Measurements from ENCODE around the gene NNT. TPM values are rescaled to one million over a fixed set of nuclear protein-coding genes. Genes with fewer than 3 reads are reported as not detected.

NNT gene
- total and polyA plus RNA-seq, 9 of the 15 experiments (the other 6 are each of a cell fraction or from before 2014, with no cell fraction given), result 21.9 to 68.6 (median 42.2) TPM

DNA sequence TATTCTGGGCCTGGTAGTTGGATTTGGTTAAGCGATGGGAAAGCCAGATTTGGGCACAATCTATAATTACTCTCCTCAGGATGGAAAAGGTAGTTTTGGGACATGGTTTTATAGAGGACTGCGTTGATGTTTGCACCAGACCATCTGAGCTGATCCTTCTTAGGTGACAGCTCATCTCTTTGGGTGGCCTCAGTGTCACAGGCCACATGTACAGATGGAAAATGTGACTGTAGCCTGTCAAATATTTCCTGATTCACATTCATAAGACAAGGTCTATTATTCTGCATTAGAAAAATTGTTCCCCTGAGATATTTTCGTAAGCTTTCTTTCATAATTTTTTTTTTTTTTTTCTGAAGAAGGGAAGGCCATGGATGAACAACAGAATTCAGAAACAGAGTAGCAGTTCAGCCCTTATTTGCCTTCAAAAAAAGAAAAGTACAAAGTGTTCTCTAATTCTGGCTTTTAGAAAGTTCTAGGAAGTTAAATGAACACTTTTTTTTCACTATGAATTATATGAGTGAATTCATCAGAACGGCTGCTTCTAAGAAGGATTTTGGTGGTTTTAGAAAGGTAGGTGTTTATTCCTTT, 81.0 kb downstream of the NNT start:
- CTCF ChIA-PET (ENCODE audit: low intra/inter-chr PET ratio), result no interaction called here
- Histone ChIP-seq H3K4me2 (ENCODE audit: insufficient read depth, low read length) (no peak overlapping the region), H3K4me1 (replicated peaks in 1 of 2; ENCODE audit: control insufficient read depth in 2 of 2, insufficient read depth in 2 of 2, low read length in 2 of 2) (no peaks in the 10 kb centered on the region), H3K27me3 (ENCODE audit: control insufficient read depth in 2 of 2, insufficient read depth in 2 of 2, low read length in 2 of 2) (no peaks in the 10 kb centered on the region), H3K27ac (ENCODE audit: extremely low read depth, low read depth, low read length) (no peak overlapping the region), H3K79me2 (ENCODE audit: control insufficient read depth, insufficient read depth, low read length) (no peaks in the 10 kb centered on the region), H2AFZ (ENCODE audit: low read depth, low read length) (no peak overlapping the region), H3K9me3 (replicated peaks; ENCODE audit: control insufficient read depth, insufficient read depth, low read depth, low read length) (no peaks in the 10 kb centered on the region), H3K36me3 (ENCODE audit: control insufficient read depth, insufficient read depth, low read length) (peaks cover 13% of the 10 kb centered on the region; the same call in 2 of the 3 replicates), H3K9ac (ENCODE audit: insufficient read depth in 1 of 2, low read depth in 2 of 2, low read length in 2 of 2) (no peak overlapping the region), H4K20me1 (replicated peaks; ENCODE audit: control insufficient read depth, insufficient read depth, low read length) (no peaks in the 10 kb centered on the region), H3K4me3 (no peak overlapping the region), H3K9me1 (ENCODE audit: control insufficient read depth, insufficient read depth, low read length) (no peaks in the 10 kb centered on the region)
- intact Hi-C loops (cut with micrococcal nuclease), result no loop called here
- 78% methylated on average over 4 of the region's 4 CpGs for WGBS (ENCODE audit: insufficient coverage, low coverage, missing lambda C conversion rate)
- FAIRE-seq, result no peak
- no peak for ATAC-seq
- TF ChIP-seq MAFG (tag; conservative IDR thresholded peaks at IDR 0.05), result no peak
- TF ChIP-seq, protein P1, sequence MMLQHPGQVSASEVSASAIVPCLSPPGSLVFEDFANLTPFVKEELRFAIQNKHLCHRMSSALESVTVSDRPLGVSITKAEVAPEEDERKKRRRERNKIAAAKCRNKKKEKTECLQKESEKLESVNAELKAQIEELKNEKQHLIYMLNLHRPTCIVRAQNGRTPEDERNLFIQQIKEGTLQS (IDR thresholded peaks at IDR 0.05), result no peak
- TF ChIP-seq, protein P1 (CRISPR knock-in tag; conservative IDR thresholded peaks at IDR 0.05), result no peak
- TF ChIP-seq KAT7 (CRISPR knock-in tag; IDR thresholded peaks at IDR 0.05; ENCODE audit: borderline replicate concordance), result no peak
- TF ChIP-seq U2AF1 (optimal IDR thresholded peaks at IDR 0.05; ENCODE audit: low read depth, low read length), result no peak
- TF ChIP-seq ASH1L (IDR thresholded peaks at IDR 0.05; ENCODE audit: borderline replicate concordance, low read depth, partially characterized antibody), result no peak
- no peak for TF ChIP-seq PURB (CRISPR knock-in tag; IDR thresholded peaks at IDR 0.05; ENCODE audit: low read depth)
- TF ChIP-seq JUN (IDR thresholded peaks at IDR 0.05; ENCODE audit: borderline replicate concordance, low read depth, low read length), result no peak
- TF ChIP-seq JUN (CRISPR knock-in tag; IDR thresholded peaks at IDR 0.05; ENCODE audit: borderline replicate concordance), result no peak
- no peak for TF ChIP-seq ZBED1 (IDR thresholded peaks at IDR 0.05)
- TF ChIP-seq RAD51 (IDR thresholded peaks at IDR 0.05; ENCODE audit: borderline replicate concordance, low read depth), result no peak
- TF ChIP-seq MTF1 (CRISPR knock-in tag; IDR thresholded peaks at IDR 0.05; ENCODE audit: borderline replicate concordance), result no peak
- TF ChIP-seq HDAC3 (IDR thresholded peaks at IDR 0.05; ENCODE audit: borderline replicate concordance, partially characterized antibody), result no peak
- TF ChIP-seq MCM3 (IDR thresholded peaks at IDR 0.05), result no peak
- no peak for TF ChIP-seq ETV6 (IDR thresholded peaks at IDR 0.05; ENCODE audit: borderline replicate concordance in 1 of 2, low read depth in 2 of 2, low read length in 1 of 2)
- no peak for TF ChIP-seq ETV6 (CRISPR knock-in tag; IDR thresholded peaks at IDR 0.05; ENCODE audit: borderline replicate concordance)
- TF ChIP-seq KLF13 (tag; IDR thresholded peaks at IDR 0.05; ENCODE audit: borderline replicate concordance, low read depth), result no peak
- TF ChIP-seq DDX20 (tag; IDR thresholded peaks at IDR 0.05; ENCODE audit: low read depth), result no peak
- no peak for TF ChIP-seq PCBP1 (IDR thresholded peaks at IDR 0.05; ENCODE audit: low read depth, low read length, poor library complexity, severe bottlenecking)
- TF ChIP-seq TBP (optimal IDR thresholded peaks at IDR 0.05; ENCODE audit: low read depth, low read length), result no peak
- TF ChIP-seq, protein P2, sequence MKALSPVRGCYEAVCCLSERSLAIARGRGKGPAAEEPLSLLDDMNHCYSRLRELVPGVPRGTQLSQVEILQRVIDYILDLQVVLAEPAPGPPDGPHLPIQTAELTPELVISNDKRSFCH (CRISPR knock-in tag; IDR thresholded peaks at IDR 0.05), result no peak
- TF ChIP-seq, protein P2 (tag; IDR thresholded peaks at IDR 0.05), result no peak
- TF ChIP-seq, protein P3, sequence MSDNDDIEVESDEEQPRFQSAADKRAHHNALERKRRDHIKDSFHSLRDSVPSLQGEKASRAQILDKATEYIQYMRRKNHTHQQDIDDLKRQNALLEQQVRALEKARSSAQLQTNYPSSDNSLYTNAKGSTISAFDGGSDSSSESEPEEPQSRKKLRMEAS (CRISPR knock-in tag; IDR thresholded peaks at IDR 0.05), result no peak
- TF ChIP-seq RUNX1 (IDR thresholded peaks at IDR 0.05; ENCODE audit: low read depth), result no peak
- in situ Hi-C loops (cut with MboI), result no loop called here
- DNase-seq (ENCODE audit: extremely low read depth in 1 of 4, low spot score in 3 of 4), result no peak
- BruUV-seq (replicated peaks), result no TSS peak
- POLR2A ChIA-PET, result interaction anchor here (0.5 to 1.1 kb wide), 2 partner anchors 11 to 831 kb away, joined by 3 read pairs; no protein-coding TSS in a partner anchor

Measured in K562 (cell line).